ENCODE results near the gene PLAAT4.

- TF ChIP-seq CTCF (conservative IDR thresholded peaks at IDR 0.05) (no peak; the same call in 1 of the 2 replicates), ZFX (IDR thresholded peaks at IDR 0.05) (no peak)
Measured at GRCh38 chr11:63508009-63508408, 28.6 kb upstream of the PLAAT4 start.

Data from C4-2B (cell line).